Erythroblast (primary cell): ENCODE data around the gene DOCK4.

Source experiments
- GATA1 ChIP-seq: IDR thresholded peaks from 2 replicates; pipeline ENCODE4 v1.6.1; 2011; ENCODE audit warnings: low read depth, mild to moderate bottlenecking, control low read depth, low read length, moderate library complexity
- POLR2A ChIP-seq: IDR thresholded peaks from 2 replicates; pipeline ENCODE4 v1.6.1; 2011; ENCODE audit warnings: mild to moderate bottlenecking, low read length

DNA sequence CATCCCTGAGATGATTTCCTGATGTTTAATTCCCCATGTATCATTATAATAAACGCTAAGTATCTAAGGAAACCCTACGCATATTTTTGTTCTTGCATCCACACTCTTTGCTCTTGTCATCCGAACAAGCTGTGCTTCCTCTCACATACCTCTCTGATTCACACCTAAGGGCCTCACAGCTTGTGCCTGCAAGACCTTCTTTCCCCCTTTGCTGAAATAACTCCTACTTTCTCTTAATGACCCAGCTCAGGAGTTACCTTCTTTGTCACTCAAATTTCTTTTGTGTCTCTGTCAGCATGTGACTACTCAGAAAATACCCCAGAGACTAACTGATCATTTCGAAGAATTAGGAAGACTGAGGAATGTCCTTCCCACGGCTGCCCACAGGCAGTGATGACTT lies 434.6 kb downstream of the DOCK4 start:
- no peak for TF ChIP-seq POLR2A
- no peak for TF ChIP-seq GATA1
